Measurements from ENCODE around the gene RERG. TPM values are rescaled to one million over a fixed set of nuclear protein-coding genes. Genes with fewer than 3 reads are reported as not detected.

RERG gene
- total and polyA plus RNA-seq, 2 experiments from 2014 or later: 1.1 to 1.5 TPM

GRCh38 chr12:15234508-15234907 is 13.3 kb upstream of the RERG start (continued):
- no peak for TF ChIP-seq REST (IDR thresholded peaks at IDR 0.05; ENCODE audit: unreplicated experiment)
- TF ChIP-seq, protein P1, sequence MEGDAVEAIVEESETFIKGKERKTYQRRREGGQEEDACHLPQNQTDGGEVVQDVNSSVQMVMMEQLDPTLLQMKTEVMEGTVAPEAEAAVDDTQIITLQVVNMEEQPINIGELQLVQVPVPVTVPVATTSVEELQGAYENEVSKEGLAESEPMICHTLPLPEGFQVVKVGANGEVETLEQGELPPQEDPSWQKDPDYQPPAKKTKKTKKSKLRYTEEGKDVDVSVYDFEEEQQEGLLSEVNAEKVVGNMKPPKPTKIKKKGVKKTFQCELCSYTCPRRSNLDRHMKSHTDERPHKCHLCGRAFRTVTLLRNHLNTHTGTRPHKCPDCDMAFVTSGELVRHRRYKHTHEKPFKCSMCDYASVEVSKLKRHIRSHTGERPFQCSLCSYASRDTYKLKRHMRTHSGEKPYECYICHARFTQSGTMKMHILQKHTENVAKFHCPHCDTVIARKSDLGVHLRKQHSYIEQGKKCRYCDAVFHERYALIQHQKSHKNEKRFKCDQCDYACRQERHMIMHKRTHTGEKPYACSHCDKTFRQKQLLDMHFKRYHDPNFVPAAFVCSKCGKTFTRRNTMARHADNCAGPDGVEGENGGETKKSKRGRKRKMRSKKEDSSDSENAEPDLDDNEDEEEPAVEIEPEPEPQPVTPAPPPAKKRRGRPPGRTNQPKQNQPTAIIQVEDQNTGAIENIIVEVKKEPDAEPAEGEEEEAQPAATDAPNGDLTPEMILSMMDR (conservative IDR thresholded peaks at IDR 0.05; ENCODE audit: low read depth in 2 of 2): no peak
- TF ChIP-seq ZNF114 (CRISPR knock-in tag; IDR thresholded peaks at IDR 0.05): no peak
- no peak for TF ChIP-seq NANOG (IDR thresholded peaks at IDR 0.05; ENCODE audit: borderline replicate concordance)
- no peak for TF ChIP-seq JUNB (IDR thresholded peaks at IDR 0.05; ENCODE audit: unreplicated experiment)
- TF ChIP-seq EZH2 (IDR thresholded peaks at IDR 0.05; ENCODE audit: low read depth, unreplicated experiment): no peak
- no peak for TF ChIP-seq ZNF331 (CRISPR knock-in tag; IDR thresholded peaks at IDR 0.05; ENCODE audit: low read depth)
- TF ChIP-seq CREB1 (CRISPR knock-in tag; IDR thresholded peaks at IDR 0.05; ENCODE audit: low read depth): no peak

GRCh38 chr12:15234011-15234410 is 12.8 kb upstream of the RERG start:
- no peaks in the 10 kb centered on the region for H3K9me2 ChIP-seq (ENCODE audit: insufficient read depth)
- no peak overlapping the region for H3K27ac ChIP-seq (ENCODE audit: low read depth)
- TF ChIP-seq, protein P1 (conservative IDR thresholded peaks at IDR 0.05; ENCODE audit: low read depth in 2 of 2): no peak
- TF ChIP-seq NANOG (IDR thresholded peaks at IDR 0.05; ENCODE audit: borderline replicate concordance): no peak
- no peak for TF ChIP-seq STAT1 (IDR thresholded peaks at IDR 0.05; ENCODE audit: unreplicated experiment)
- no peaks in the 10 kb centered on the region for H3K27me3 ChIP-seq (ENCODE audit: insufficient read depth)
- Mint-ChIP-seq H3K36me3 (ENCODE audit: low read depth) (no peaks in the 10 kb centered on the region), H3K9me3 (no peaks in the 10 kb centered on the region), H3K27me3 (ENCODE audit: insufficient read depth, low read depth, poor library complexity) (no peaks in the 10 kb centered on the region), H3K27ac (no peak overlapping the region), H3K4me1 (no peaks in the 10 kb centered on the region), H3K4me3 (no peak overlapping the region)
- H3K4me1 ChIP-seq (ENCODE audit: insufficient read depth): no peaks in the 10 kb centered on the region
- H3K4me2 ChIP-seq: no peak overlapping the region
- no peaks in the 10 kb centered on the region for H3K36me3 ChIP-seq (ENCODE audit: insufficient read depth)
- no peak for ATAC-seq
- H3F3A ChIP-seq (replicated peaks; ENCODE audit: low read depth): no peaks in the 10 kb centered on the region
- no peak overlapping the region for H3K4me3 ChIP-seq
- H2AFZ ChIP-seq: no peak overlapping the region
- no peaks in the 10 kb centered on the region for H3K79me2 ChIP-seq (replicated peaks; ENCODE audit: insufficient read depth)
- H4K20me1 ChIP-seq (replicated peaks; ENCODE audit: insufficient read depth): no peaks in the 10 kb centered on the region
- DNase-seq (ENCODE audit: low spot score): no peak
